ENCODE data around the gene IFITM10.

The IFITM10 gene

GRCh38 chr11:1762537-1763302 lies 12.3 kb upstream of the IFITM10 start:
- no peak for DNase-seq

- DNase-seq, result no peak
Observed at GRCh38 chr11:1761857-1762536, 11.6 kb upstream of the IFITM10 start.

- no peak for DNase-seq
Observed at GRCh38 chr11:1761110-1761856, 10.9 kb upstream of the IFITM10 start.

- DNase-seq, result peak; percentile 74 to 80
Observed at GRCh38 chr11:1760351-1761109, 10.1 kb upstream of the IFITM10 start.

- DNase-seq, result no peak
Observed at GRCh38 chr11:1759851-1760220, 9.4 kb upstream of the IFITM10 start.

GRCh38 chr11:1759151-1759850 lies 8.9 kb upstream of the IFITM10 start:
- DNase-seq, result no peak

- no peak for DNase-seq
Observed at GRCh38 chr11:1758611-1759150, 8.3 kb upstream of the IFITM10 start.

GRCh38 chr11:1757861-1758610 lies 7.6 kb upstream of the IFITM10 start:
- no peak for DNase-seq

- DNase-seq, result no peak
Observed at GRCh38 chr11:1756791-1757771, 6.7 kb upstream of the IFITM10 start.

- DNase-seq, result no peak
Observed at GRCh38 chr11:1755692-1756561, 5.5 kb upstream of the IFITM10 start.

- DNase-seq, result no peak
Observed at GRCh38 chr11:1755344-1755691, 4.9 kb upstream of the IFITM10 start.

- no peak for DNase-seq
Observed at GRCh38 chr11:1754376-1755150, 4.2 kb upstream of the IFITM10 start.

- no peak for DNase-seq
Observed at GRCh38 chr11:1753929-1754305, 3.5 kb upstream of the IFITM10 start.

- no peak for DNase-seq
Observed at GRCh38 chr11:1753229-1753928, 3.0 kb upstream of the IFITM10 start.

- DNase-seq, result no peak
Observed at GRCh38 chr11:1752907-1753228, 2.5 kb upstream of the IFITM10 start.

- DNase-seq, result no peak
Observed at GRCh38 chr11:1751999-1752906, 1.9 kb upstream of the IFITM10 start.

- DNase-seq, result no peak
Observed at GRCh38 chr11:1751531-1751921, 1.1 kb upstream of the IFITM10 start.
